Measurements from ENCODE around the gene PRPF6. TPM values are rescaled to one million over a fixed set of nuclear protein-coding genes. Genes with fewer than 3 reads are reported as not detected.
A peak's percentile ranks its signal among the peaks of the same experiment; 100 is the strongest.

PRPF6 gene
- total RNA-seq, 4 donors from 2014 or later = 28.5 to 73.0 (median 69.6) TPM

GRCh38 chr20:64077094-64077493, 96.2 kb downstream of the PRPF6 start:
- H3K9me3 ChIP-seq = no peaks in the 10 kb centered on the region
- peaks cover 0 to 17% of the 10 kb centered on the region in 2 donors for H3K27me3 ChIP-seq
- no peak overlapping the region for H3K4me3 ChIP-seq
- H3K36me3 ChIP-seq = no peaks in the 10 kb centered on the region
- no peak overlapping the region for H3K27ac ChIP-seq
- intact Hi-C loops (cut with DNase I; ENCODE audit: low total_unique reads) = no loop called here
- TF ChIP-seq POLR2A (IDR thresholded peaks at IDR 0.05) (no peak), CTCF (IDR thresholded peaks at IDR 0.05) (no peak)
- DNase-seq = no peak
- peaks cover 5 to 10% of the 10 kb centered on the region in 2 donors for H3K4me1 ChIP-seq

GRCh38 chr20:64077541-64077875, 96.6 kb downstream of the PRPF6 start:
- H3K27ac ChIP-seq = no peak overlapping the region
- peaks cover 0 to 17% of the 10 kb centered on the region in 2 donors for H3K27me3 ChIP-seq
- intact Hi-C loops (cut with DNase I; ENCODE audit: low total_unique reads) = no loop called here

GRCh38 chr20:64077876-64078551, 97.1 kb downstream of the PRPF6 start:
- no peak overlapping the region for H3K4me3 ChIP-seq
- no peak for DNase-seq
- no peaks in the 10 kb centered on the region for H3K9me3 ChIP-seq
- TF ChIP-seq CTCF (IDR thresholded peaks at IDR 0.05) = no peak
- no peak for TF ChIP-seq POLR2A (IDR thresholded peaks at IDR 0.05)
- H3K36me3 ChIP-seq = no peaks in the 10 kb centered on the region
- H3K27me3 ChIP-seq = peaks cover 0 to 17% of the 10 kb centered on the region in 2 donors
- H3K27ac ChIP-seq = no peak overlapping the region
- peaks cover 5 to 10% of the 10 kb centered on the region in 2 donors for H3K4me1 ChIP-seq
- intact Hi-C loops (cut with DNase I; ENCODE audit: low total_unique reads) = no loop called here

More at GRCh38 chr20:64077541-64077875, 96.6 kb downstream of the PRPF6 start:
- no peak for DNase-seq
- no peak overlapping the region for H3K4me3 ChIP-seq
- TF ChIP-seq POLR2A (IDR thresholded peaks at IDR 0.05) = no peak
- TF ChIP-seq CTCF (IDR thresholded peaks at IDR 0.05) = no peak
- no peaks in the 10 kb centered on the region for H3K36me3 ChIP-seq
- peaks cover 5 to 10% of the 10 kb centered on the region in 2 donors for H3K4me1 ChIP-seq
- H3K9me3 ChIP-seq = no peaks in the 10 kb centered on the region

- no peak for DNase-seq
- H3K27ac ChIP-seq = peak overlapping the region in 1 of 2 donors; percentile 70
- H3K4me1 ChIP-seq = peaks cover 5 to 12% of the 10 kb centered on the region in 2 donors
- intact Hi-C loops (cut with DNase I; ENCODE audit: low total_unique reads) = no loop called here
- no peaks in the 10 kb centered on the region for H3K36me3 ChIP-seq
- peaks cover 0 to 21% of the 10 kb centered on the region in 2 donors for H3K27me3 ChIP-seq
- H3K4me3 ChIP-seq = peak overlapping the region; percentile 45 to 50
- no peaks in the 10 kb centered on the region for H3K9me3 ChIP-seq
- TF ChIP-seq POLR2A (IDR thresholded peaks at IDR 0.05) = no peak
Measured at GRCh38 chr20:64078934-64079272, 98.0 kb downstream of the PRPF6 start.

- H3K27ac ChIP-seq = peak within 1 kb of the TSS; percentile 70
- intact Hi-C loops (cut with DNase I; ENCODE audit: low total_unique reads) = no loop called here
- peak in 1 of 2 donors; percentile 56 for DNase-seq
- H3K9me3 ChIP-seq = no peaks in the 10 kb centered on the region
- TF ChIP-seq POLR2A (IDR thresholded peaks at IDR 0.05) (no peak), CTCF (IDR thresholded peaks at IDR 0.05) (no peak)
- peaks cover 5 to 16% of the 10 kb centered on the region in 2 donors for H3K4me1 ChIP-seq
- H3K36me3 ChIP-seq = no peaks in the 10 kb centered on the region
- H3K4me3 ChIP-seq = peak within 1 kb of the TSS; percentile 45 to 50
- H3K27me3 ChIP-seq = peaks cover 0 to 24% of the 10 kb centered on the region in 2 donors
Measured at GRCh38 chr20:64079273-64080012, 98.5 kb downstream of the PRPF6 start, which contains the start of gene RGS19. Gene RGS19 (minus strand): TSS chr20:64079518. CDS start chr20:64076886, 2,632 bp downstream.
